LNCAP (cell line): Measurements from ENCODE around the gene BAZ1B.

Experiments
- TF ChIP-seq, protein P1 (sequence below): fragments of 450-650 bp; IDR thresholded peaks from 2 replicates; pipeline ENCODE4 v1.5.1; 2017; ENCODE audit warnings: mild to moderate bottlenecking

The BAZ1B gene

DNA sequence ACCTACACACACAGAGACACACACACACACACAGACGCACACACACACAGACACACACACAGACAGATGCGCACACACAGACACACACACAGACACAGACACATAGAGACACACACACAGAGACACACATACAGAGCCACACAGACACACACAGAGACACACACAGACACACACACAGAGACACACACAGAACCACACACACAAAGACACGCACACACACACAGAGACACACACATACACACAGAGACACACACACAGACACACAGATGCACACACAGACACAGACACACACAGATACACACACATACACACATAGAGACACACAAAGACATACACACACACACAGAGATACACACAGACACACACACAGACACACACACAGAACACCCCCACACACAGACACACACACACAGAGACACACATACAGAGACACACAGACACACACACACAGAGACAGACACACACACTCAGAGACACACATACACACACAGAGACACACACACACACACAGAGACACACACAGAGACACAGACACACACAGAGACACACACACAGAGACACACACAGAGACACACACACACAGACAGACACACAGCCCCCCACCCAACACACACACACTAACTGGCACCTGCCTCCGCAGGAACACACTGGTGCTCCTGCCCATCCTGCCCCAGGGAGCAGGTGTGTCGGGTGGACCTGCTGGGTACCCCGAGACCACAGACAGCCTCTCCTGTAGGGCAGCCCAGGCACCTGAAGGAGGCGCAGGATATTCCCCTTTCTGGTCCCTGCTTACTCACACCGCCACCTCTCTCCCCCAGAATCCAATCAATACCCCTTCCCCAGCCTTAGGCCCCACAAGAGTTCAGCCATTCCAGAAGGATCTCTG lies 93.9 kb downstream of the BAZ1B start:
- TF ChIP-seq, protein P1, sequence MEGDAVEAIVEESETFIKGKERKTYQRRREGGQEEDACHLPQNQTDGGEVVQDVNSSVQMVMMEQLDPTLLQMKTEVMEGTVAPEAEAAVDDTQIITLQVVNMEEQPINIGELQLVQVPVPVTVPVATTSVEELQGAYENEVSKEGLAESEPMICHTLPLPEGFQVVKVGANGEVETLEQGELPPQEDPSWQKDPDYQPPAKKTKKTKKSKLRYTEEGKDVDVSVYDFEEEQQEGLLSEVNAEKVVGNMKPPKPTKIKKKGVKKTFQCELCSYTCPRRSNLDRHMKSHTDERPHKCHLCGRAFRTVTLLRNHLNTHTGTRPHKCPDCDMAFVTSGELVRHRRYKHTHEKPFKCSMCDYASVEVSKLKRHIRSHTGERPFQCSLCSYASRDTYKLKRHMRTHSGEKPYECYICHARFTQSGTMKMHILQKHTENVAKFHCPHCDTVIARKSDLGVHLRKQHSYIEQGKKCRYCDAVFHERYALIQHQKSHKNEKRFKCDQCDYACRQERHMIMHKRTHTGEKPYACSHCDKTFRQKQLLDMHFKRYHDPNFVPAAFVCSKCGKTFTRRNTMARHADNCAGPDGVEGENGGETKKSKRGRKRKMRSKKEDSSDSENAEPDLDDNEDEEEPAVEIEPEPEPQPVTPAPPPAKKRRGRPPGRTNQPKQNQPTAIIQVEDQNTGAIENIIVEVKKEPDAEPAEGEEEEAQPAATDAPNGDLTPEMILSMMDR: no peak

DNA sequence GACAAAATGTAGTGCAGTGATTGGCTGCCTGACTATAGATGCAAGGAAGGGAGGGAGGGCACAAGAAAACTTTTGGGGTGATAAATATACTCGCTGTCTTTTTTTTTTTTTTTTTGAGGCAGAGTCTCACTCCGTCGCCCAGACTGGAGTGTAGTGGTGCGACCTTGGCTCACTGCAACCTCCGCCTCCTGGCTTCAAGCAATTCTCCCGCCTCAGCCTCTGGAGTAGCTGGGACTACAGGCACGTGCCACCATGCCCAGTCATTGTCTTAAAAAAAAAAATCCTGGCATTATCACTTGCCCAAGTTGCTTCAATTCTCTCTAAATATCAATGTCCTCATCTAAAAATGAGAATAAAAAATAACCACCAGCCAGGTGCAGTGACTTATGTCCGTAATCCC lies 96.1 kb downstream of the BAZ1B start:
- TF ChIP-seq, protein P1: no peak

DNA sequence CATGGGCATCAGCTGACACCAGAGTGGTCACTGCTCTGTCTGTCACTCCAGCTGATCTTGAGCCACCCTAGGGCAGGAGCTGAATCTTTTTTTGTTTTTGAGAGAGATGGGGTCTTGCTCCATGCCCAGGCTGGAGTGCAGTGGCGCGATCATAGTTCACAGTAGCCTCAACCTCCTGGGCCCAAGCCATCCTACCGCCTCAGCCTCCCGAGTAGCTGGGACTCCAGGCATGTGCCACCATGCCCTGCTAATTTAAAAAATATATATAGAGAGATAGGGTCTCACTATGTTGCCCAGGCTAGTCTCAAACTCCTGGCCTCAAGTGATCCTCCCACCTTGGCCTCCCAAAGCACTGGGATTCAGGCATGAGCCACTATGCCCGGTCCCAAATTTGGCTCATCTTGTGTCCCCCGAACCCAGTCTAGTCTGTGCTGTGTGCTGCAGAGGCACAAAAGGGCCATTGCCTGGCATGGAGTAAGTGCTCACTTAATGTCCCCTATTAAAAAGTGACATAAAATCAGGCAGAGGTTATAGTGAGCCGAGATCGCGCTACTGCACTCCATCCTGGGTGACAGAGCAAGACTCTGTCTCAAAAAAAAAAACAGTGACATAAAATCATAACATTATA lies 96.6 kb downstream of the BAZ1B start:
- TF ChIP-seq, protein P1: no peak

DNA sequence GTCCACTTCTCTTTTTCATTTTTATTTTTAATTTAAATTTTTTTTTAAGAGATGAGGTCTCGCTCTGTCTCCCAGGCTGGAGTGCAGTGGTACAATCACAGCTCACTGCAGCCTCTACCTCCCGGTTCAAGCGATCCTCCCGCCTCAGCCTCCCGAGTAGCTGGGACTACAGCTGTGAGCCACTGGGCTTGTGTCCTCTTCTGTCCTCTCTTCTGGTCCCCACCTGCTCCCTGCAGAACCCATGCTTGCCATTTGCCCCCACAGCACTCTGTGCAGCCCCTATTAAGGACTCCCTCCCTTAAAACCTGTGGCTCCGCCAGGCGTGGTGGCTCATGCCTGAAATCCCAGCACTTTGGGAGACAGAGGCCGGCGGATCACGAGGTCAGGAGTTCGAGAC lies 97.6 kb downstream of the BAZ1B start:
- TF ChIP-seq, protein P1: no peak

DNA sequence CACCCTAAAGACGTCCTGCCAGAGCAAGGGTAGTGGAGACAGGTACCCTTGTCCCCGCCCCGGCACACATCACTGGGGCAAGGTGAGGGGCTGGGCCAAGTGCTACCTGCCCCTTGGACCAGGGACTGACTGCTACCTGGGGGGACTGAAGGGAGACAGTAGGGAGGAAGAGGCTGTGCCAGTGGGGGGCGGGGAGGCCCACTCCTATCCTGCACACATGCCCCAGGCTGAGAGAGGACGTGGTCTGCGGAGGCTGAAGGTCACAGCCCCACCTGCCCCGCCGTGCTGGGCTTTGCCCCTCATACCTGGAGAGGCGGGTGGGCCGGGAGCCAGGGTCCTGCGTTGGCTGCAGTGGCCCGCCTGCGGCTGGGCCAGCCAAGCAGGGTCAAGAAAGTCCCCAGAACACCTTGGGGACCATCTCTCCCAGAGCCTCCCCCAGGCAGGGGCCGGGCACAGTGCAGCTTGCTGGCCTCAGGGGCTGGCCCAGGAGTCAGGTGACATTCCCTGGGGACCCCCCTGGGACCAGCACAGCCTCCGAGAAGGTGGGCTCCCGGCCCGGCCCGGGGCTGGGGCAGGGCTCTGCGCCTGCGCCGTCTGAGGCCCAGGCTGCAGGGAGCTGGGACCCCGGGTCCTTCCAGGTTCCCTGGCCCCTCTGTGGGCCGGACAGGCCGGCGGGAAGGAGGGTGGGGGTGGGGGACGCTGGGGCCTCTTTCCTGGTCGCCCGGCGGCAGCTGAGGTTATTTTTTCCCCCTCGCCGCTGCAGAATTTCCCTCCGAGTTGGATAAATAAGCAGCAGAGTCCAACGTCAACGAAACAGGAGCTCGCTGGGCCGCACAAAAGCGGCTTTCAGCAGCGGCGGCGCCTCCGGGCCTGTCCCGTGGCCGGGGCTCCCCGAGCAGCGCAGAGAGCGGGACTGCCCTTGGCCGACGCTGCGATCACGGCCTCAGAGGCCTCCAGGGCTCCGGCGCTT lies 98.3 kb downstream of the BAZ1B start:
- TF ChIP-seq, protein P1: no peak

DNA sequence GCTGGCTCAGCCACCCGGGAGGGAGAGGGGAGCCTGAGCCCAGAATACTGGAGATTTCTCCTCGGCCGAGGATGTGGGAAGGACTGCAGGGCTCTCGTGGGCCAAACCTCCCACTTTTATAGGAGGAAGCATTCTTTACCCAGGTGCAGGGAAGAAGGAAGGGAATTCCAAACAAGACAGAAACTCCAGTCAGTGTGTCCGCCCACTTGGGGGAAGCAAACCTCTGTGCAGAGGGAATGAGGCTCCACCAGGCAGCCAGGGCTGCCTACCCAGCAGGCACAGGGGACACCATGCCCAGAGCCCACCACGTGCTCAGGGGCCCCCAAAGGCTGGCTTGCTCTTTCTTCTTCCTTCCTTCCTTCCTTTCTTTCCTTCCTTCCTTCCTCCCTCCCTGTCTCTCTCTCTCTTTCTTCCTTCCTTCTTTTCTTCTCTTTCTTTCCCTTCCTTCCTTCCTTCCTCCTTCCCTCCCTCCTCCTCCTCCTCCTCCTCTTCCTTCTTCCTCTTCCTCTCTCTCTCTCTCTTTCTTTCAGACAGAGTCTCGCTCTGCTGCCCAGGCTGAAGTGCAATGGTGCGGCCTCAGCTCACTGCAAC lies 103.9 kb downstream of the BAZ1B start:
- TF ChIP-seq, protein P1: no peak
